NCI-H748 (cell line): ENCODE data around the gene INS.
"Not testable (repeated sequence)": the region's sequence is repeated elsewhere in the genome, so short reads cannot be mapped to it uniquely, and the experiment has no call there.

Experiments used
- DNase-seq: peaks from one replicate; lab custom pipeline; 2025; ENCODE audit not compliant: unreplicated experiment; lab: John Stamatoyannopoulos, UW

INS gene

DNA sequence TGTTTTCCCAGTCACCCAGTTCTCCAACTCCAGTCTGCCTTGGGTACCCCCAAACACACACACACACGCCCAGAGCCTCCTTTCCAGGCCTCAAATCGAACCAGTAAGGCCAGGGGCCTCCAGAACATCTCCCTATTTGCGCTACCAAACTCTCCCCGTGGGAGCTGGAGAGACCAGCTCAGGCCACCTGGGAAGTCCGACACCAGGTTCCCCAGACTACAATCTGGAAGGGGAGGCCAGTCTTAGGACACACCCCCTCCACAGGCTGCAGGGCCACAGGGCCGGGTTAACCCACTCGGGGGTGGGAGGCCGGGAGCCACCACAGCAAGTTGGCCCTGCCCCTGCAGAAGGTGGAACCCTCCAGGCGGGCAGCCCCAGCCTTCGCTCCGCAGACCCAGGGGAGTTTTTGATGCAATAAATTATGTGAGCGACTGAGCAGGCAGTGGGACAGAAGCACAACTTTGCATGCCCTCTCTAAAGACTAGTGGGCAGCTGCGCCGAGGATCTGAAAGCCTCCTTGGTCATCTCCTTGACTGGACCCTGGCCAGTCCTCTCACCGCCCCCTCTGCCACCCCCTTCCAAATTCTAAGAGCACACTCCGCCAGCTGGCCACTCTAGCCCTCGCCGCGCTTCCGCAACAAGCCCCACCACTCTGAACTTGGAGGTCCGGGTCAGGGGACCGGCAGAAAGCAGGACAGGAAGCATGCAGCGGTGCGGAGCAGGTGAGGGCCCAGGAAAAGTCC is 24.6 kb downstream of the INS start:
- no peak for DNase-seq

DNA sequence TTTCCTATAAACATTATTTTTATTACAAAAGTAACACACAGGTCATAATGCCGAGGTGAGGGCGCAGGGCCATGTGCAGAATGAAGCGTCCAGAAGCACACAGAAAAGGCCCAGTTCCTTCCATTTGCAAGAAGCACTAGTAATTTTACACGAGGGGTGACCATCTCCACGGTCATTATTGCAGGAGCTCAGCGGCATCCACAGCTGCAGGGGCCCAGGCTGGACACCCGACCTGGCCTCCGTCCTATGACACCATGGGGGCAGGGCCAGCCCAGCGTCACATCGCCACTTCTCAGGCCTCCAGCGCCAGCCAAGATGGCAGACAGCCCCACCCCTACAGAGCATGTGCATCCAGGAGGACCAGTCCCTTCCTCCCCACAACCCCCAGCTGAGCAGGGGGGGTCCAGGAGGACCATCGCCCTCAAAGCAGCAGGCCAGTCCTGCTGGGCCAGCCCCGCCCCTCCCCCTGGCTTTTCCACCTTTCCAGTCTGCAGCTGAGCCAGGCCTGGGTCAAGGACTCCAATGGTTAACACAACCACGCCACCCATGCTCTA is 25.3 kb downstream of the INS start:
- DNase-seq: no peak

DNA sequence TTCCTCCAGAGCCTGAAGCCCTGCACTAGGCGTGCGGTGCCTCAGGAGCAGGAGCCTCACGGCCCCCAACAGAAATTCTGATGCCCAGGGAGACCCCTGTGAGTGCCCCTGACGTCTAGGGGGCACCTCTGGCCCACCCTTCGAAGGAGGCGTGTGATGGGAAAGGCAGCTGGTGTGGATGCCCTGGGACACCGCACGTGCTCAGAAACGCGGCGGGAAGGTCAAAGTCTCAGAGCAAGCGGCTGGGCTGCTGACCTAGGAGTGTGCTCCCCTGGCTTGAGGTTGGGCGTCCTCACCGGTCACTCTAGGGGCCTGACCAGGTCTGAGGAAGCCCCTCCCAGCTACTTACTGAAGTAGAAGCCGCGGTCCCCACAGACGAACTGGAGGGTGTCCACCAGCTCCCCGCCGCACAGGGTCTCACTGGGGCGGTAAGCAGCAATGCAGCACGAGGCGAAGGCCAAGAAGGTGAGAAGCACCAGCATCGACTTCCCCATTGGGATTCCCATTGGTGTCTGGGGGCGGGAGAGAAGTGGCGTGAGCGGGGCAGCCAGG is 25.9 kb downstream of the INS start:
- no peak for DNase-seq

DNA sequence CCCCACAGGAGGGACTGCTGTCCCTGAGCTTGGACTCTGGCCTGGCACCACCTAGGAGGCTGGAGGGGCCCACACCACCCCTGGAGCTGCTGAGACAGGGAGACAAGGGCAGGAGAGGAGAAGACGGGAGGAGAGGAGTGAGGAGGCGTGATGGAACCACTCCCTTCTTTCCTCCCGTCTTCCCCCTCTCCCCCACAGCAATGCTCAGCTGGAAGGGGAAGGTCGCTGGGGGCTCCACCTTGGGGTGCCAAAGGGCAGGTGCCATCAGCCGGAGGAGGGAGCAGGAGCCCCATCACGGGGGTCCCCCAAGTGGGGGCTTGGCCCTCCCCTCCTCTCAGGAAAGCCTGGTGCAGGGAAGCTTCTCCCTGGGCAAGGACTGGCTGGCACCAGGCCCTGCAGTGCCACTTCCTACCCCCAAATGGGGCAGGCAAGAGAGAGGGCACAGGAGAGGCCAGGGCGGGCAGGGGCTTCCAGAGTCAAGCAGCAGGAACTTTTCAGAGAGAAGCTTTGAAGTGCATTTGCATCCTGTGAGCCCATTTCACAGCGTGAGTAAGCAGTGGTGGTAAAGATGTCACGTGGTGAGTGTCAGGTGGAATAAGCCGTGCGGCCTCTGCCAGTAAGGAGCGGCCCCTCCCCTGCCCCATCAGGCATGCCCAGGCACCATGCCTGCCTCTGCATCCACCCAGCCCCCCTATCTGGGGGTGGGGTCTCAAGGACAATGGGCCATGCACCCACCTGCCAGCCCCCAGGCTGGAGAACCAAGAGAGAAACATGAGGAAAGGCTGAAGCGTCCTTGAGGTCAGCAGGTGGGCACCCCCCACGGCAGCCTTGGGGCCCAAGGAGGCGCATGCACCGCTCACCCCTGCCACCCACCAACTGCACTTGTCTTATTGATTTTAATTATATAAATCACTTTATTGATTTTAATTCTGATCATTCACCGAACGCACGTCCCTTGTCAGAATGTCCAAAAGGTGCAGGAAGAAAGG is 26.7 kb downstream of the INS start:
- DNase-seq: no peak

DNA sequence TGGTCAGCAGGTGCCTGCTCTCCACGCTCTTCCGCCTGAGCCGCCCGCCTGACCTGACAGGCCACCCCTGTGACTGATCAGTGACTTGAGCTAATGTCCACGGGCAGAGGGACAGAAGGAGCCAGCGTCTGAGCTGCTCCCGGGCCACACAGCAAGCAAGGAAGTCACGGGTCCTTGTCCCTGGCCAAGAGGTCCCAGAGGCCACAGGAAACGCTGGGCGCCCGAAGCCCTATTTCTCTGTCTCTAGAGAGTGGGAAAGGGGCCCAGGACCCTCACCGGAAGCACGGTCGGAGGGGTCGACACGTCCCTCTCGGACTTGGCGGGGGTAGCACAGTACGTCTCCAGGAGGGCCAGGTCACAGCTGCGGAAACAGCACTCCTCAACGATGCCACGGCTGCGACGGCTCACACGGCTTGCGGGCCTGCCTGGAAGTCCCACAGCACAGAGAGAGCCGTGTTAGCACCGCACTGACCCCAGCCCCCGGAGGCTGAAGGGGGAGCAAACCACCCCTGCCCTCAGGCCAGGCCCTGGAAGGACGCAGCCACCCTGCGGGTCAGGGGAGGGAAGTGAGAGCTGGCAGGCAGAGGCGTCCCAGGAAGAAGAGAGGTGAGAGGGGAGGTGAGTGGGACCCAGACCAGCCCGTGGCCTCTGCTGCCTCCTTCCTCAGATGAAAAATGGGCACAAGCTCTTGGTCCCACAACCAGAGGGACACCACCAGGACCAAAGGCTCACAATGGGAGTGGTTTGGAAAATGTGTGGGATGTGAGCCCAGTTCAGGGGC is 27.6 kb downstream of the INS start:
- no peak for DNase-seq

DNA sequence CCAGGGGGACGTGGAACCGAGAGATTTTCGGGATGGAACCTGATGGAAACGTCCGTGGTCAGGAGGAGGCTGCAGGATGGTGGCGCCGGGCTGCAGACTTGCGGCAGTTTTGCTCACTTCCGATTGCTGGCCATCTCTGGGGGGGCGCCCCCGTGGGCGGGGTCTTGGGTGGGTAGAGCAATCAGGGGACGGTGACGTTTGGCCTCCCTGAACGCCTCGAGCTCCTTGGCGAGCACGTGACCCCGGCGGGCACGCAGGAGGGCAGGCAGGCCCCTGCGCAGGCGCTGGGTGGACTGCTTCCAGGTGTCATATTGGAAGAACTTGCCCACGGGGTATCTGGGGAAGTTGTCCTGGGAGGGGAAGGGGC is 28.2 kb downstream of the INS start:
- no peak for DNase-seq

DNA sequence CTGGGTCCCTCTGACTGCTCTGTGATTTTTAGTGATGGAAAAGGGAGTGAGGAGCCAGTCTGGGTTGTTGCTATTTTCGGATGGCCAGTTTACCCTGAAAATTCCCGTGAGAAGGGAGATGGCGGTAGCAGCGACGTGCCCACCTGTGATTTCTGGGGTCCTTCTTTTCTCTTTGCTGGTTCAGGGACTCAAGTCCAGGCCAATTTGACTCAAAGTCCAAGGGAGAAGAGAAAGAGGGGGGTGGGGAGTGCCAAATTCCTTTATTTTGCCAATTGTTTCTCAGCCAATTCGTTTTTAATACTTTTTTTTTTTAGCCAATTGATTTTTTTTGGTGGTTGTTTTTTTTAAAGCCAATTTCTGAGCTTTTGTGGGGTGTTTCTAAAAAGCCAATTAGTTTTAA is 28.8 kb downstream of the INS start:
- no peak for DNase-seq

DNA sequence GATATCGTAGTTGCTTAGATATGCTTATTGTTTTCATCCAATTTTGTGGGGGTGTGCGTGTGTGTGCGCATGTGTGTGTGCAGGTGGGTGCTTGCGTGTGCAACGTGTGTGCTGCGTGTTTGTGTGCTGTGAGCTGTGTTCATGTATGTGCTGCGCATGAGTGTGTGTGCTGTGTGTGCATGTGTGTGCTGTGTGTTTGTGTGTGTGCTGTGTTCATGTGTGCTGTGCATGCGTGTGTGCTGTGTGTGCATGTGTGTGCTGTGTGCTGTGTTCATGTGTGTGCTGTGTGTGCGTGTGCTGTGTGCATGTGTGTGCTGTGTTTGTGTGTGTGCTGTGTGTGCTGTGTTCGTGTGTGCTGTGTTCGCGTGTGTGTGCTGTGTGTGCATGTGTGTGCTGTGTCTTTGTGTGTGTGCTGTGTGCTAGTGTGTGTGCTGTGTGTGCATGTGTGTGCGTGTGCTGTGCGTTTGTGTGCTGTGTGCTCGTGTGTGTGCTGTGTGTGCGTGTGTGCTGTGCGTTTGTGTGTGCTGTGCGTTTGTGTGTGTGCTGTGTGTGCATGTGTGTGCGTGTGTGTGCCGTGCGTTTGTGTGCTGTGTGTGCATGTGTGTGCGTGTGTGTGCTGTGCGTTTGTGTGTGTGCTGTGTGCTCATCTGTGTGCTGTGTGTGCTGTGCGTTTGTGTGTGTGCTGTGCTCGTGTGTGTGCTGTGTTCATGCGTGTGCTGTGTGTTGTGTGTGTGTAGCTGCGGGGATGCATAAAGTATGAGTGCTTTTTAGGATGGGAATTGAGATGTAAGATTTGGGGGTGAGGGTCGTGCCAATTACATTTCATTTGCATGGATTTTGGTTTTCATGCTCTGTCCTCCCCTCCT is 29.4 kb downstream of the INS start:
- no peak for DNase-seq

DNA sequence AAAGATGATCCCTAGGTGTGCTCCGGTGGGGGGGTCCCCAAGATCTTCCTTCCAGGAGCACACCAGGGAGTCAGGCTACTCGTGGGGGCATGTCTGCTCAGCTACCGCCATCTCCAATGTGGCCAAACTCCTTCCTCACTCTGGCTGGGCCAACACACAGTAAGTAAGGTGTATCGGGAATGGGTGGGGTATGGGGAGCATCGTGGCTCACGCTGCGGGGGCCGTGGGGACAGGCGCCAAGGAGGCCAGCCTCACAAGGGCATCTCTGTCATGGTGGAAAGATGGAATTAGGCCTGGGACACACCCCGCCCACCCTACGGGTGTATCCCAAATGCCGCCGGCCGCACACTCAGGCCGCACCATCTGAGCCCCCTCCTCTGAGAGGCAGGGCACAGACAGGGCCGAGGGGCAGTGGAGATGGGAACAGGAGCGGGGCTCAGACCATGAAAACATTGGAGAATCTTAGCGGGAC is 30.1 kb downstream of the INS start:
- no peak for DNase-seq

DNA sequence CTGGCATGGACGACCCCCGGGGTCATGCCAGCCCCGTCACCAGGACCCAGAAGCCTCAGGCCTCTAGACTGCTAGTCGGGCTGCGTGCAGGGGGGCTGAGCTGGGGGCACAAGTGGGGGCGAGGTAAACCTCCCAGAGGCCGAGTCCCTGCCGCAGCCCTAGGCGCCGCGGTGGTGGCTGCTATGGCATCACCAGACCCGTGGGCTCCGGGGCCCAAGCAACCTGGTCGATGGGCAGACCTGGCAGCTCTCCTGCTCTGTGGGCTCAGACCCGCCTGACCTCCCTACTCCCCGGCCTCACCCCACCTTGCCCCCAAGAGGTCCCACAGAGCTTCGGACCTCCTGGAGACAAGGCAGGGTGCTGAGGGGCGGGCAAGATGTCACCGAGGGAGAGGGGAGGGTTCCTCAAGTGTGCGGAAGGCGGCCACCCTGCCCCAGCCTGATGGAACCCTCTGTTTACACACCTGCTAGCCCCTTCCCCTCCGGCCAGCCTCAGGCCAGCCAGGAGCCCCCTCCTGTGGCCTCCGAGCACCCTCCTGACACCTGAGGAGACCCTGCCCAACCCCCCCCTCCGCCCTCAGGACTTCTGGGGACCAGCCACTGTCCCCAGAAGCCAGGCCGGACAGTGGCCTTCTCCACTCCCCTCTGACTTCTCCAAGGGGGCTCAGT is 31.2 kb downstream of the INS start:
- no peak for DNase-seq

DNA sequence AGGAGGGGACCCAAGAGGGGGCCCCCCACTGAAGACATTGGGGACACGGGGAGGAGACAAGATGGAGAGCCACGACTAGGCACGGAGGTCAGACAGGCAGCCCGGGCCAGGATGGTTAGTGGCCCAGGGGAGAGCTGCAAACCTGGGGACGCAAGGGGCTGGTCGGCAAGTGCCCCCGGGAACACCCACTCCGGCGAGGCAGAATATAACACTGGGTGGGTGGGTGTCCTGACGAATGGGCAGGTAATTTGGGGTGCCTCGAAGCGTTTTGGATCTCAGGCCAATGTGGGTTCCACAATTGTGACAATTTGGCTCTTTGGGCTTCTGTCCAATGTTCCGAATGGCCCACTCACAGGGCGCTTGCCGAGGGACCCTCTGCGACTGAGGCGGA is 31.7 kb downstream of the INS start:
- no peak for DNase-seq

DNA sequence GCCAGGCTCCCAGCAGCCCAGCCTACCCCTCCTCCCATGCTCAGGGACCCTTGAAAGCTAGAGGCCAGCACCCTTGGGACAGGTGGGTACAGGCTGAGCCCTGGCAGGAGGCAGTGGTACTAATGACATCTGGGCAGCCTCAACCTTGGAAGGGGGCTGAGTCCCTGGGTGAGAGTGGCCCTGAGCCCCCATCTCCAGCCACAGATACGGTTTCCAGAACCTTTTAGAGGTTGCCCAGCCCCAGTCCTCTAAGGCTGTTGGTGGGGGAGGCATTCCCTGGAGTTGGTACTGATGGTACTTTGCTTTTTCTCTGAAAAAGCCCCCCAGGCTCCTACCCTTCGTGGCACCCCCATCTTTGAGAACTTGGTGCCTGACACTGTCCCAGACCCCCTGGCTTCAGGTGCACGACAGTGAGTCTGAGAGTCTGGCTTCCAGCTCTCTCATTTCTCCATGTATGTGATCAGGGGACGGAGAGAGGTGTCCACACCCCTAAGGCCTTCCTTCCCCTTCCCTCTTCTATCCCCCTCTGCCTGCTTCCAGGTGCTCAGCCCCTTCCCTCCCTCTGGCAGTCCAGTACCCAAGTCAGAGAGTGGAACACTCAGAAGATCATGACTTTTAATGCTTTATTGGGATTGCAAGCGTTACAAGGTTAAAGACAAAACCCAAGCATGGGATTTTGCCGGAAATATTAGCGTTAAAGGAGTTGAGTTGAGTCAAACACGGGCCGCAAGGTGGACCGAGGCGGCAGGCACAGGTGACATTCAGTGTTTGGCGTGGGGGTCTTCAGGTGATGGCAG is 32.3 kb downstream of the INS start:
- DNase-seq: no peak

DNA sequence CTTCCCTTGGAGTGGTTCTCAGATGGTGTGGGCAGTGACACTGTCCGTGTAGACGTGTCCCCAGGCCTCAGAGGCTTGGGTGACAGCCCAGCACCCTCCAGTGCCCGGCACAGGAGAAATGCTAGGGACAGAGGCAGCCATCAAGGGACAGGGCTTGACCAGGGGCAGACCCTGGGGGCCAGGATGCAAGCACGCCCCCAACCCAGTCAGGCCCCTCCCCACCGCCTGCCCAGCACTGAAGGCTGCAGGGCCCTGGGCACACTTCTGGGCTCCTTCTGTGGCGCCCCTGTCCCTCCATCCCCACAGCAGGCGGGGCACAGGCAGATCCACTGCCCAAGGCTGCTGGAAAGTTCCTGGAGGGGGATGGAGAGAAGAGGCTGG is 32.9 kb downstream of the INS start:
- no peak for DNase-seq

DNA sequence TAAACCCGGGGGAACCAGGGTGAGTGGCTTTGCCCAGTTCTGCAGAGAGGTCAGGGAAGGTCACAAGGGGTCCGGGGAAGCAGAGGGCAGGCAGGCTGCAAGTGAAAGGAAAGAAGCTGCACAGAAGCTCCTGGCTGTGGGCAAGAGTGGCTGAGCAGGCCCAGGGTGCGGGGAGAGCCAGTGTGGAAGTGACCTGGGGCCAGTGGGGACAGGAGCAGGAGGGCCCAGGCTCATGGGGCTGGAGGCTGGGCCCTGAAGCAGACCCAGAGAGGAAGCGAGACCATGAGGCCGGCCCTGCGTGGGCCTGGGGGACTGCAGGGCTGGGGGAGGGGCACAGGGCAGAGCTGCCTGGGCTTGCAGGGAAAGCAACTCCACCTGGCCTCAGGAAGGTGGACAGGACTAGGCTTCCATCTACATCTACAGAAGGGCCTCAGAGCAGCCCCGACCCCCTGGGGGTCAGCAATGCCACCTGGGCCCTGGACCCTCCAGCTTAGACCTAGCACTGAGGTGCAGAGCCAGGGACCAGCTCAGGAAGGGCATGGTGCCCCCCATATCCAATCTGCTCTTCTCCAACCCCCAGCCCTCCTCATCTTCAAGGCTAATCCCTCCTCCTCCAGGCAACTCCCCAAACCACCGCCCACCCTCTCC is 33.4 kb downstream of the INS start:
- DNase-seq: no peak

DNA sequence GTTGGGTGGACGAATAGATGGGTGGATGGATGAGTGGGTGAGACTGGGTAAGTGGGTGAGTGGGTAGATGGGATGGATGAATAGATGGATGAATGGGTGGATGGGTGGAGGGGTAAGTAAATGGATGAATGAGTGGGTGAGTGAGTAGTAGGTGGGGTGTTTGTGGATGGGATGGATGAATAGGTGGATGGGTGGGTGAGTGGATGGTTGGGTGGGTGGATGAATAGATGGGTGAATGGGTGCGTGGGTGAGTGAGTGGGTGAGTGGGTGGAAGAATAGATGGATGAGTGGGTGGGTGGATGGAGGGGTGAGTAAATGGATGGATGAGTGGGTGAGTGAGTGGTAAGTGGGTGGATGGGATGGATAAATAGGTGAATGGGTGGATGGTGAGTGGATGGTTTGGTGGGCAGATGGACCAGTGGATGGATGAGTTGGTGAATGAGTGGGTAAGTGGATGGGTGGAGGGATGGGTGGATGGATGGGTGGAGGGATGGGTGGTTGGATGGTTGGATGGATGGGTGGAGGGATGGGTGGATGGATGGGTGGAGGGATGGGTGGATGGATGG is 34.4 kb downstream of the INS start:
- DNase-seq: no peak

DNA sequence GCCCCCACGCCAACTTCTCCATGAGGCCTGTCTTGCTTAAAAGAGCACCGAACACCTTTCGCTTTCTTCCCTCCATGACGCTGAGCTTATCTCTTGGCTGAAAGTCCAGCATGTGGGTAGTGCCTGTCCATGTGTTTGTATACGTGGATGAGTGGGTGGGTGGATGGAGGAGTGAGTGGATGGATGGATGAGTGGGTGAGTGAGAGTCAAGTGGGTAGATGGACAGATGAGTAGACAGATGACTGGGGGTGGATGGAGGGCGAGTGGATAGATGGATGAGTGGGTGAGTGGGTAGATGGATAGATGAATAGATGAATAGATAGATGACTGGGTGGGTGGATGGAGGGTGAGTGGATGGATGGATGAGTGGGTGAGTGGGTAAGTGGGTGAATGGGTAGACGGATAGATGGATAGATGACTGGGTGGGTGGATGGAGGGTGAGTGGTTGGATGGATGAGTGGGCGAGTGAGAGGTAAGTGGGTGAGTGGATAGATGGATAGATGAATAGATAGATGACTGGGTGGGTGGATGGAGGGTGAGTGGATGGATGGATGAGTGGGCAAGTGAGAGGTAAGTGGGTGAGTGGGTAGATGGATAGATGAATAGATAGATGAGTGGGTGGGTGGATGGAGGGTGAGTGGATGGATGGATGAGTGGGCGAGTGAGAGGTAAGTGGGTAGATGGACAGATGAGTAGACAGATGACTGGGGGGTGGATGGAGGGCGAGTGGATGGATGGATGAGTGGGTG is 36.1 kb downstream of the INS start:
- not testable (repeated sequence) for DNase-seq

DNA sequence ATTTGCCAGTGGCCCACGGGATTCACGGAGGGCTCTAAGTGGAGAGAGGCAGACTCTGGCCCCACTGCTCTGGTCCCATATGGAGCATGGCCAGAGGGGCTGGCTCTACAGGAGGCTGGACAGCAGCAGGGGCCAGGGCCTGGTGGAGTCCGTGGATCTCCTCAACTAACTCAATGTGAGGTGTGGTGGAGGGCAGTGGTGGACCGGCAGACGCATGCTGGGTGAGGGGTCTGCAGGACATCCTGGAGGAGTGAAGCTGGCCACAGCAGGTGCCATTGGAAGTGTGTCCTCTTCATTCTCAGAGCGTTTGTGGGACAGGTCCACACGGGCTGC is 37.4 kb downstream of the INS start:
- DNase-seq: no peak
